Stimulated activated CD4-positive, alpha-beta T cell treated with anti-CD3 and anti-CD28 coated beads, Interleukin-15, amount 100 ng/mL, for 48 hours (primary cell): ENCODE data around the gene MTNR1B.

Source experiments
- DNase-seq, 2 donors: peaks; one replicate each; pipeline ENCODE4 v3.0.0-alpha.2; 2020; ENCODE audit warnings: low read depth in 2 of 2

The MTNR1B gene

DNA sequence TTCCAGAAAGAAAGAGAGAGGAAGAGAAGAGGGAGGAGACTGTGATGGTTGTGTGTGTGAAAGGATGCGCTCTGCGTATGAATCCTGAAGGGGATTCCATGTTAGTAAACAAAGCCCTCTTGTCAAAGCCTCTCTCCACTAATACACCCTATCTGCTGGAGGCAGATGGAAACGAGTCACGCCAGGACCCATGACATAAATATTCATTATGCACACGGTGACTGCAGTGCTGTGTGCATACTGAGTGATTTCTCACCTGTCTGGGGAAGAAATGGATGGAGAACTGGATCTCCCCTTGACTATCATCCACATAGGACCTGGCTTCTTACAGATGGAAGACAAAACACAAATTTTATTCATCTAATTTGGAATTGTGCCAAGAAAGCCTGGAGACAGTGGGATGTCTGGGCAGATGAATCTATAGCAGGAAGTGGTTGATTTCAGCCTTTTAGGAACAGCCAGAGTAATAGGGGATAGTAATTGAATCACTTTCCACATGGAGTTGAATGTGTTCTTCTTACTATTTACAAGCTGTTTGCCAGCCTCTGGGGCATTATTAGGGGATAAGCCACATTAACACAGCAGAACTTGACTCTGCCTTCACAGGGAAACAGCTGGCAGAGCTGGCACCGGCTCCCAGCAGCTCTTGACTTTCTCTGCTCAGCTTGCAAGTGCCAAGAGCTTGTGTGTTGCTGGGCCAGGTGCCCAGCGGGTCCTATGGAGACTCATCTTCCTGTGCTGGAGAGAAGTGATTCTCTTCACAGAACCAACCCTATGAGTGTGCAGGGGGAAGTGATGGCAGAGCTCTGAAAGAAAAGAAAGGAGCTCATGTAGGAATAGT lies 9.0 kb downstream of the MTNR1B start:
- no peak for DNase-seq

DNA sequence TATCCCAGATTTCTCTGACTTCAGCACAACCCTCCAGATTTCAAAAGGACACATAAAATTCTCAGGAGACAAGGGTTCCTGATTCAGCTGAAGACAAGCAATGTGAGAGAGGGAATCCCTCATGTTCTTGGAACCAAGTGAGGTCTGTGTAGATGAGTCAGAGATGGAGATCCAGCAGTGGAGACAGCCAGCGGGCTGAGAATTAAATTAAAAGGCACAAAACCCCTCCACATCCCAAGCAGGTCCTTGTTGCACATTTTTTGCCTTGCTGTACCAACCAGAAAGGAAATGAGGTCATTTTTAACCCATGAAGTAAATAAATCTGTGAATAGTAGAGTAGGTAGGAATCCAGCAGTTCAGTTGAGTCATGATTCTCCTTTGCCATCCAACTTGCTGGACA lies 9.7 kb downstream of the MTNR1B start:
- no peak for DNase-seq

DNA sequence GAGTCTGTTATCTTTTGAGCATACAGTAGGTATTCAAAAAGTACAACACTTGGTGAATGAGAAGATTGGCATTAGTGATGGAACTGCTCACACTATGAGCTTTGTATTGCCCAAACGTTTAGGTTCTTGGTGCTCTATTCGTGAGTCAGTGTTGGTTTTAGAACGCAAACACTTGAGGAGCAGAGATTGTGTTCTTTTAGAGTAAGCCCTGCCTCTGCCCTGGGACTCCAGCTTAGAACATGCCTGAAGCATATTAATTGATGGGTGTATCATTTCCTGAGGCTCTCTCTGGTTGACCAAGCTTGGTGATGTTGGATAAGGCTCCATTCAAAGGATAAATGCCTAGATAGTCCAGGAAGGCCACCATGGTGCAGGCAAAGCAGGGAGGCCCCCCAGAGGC lies 10.9 kb downstream of the MTNR1B start:
- no peak for DNase-seq

DNA sequence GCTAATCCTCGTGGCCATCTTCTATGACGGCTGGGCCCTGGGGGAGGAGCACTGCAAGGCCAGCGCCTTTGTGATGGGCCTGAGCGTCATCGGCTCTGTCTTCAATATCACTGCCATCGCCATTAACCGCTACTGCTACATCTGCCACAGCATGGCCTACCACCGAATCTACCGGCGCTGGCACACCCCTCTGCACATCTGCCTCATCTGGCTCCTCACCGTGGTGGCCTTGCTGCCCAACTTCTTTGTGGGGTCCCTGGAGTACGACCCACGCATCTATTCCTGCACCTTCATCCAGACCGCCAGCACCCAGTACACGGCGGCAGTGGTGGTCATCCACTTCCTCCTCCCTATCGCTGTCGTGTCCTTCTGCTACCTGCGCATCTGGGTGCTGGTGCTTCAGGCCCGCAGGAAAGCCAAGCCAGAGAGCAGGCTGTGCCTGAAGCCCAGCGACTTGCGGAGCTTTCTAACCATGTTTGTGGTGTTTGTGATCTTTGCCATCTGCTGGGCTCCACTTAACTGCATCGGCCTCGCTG lies 12.1 kb downstream of the MTNR1B start:
- no peak for DNase-seq

DNA sequence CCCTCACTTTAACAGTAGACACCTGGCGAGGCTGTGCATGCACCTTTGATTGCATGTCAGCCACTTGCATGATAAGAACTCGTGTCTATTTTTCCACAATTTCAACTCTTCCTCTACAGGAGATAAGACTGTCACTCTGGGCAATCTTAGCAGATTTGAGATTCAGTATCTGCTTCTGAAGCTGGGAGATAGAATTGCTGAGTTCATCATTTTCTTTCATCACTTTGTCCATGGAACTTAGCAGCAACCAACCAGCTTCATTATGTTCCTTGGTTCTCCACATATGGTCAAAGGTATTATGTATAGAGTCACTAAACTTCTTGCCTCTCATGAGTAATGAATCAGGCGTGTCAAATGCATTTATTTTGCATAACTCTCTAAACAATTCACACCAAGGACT lies 17.1 kb downstream of the MTNR1B start:
- no peak for DNase-seq

DNA sequence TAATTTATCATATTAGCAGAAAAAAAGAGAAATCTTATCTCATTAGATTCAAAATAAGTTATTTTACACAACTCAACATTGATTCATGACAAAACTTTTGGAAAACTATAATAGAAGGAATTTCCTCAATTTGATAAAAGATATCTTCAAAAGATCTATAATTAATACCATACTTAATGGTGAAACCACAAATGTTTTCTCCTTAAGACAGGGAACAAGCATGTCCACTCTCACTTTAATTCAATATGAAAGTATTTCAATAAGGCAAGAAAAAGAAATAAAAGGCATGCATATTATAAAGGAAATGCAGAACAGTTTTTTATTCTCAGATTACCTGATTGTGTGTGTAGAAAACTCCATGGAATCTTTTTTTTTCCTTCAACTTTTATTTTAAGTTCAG lies 23.6 kb downstream of the MTNR1B start:
- DNase-seq: no peak

DNA sequence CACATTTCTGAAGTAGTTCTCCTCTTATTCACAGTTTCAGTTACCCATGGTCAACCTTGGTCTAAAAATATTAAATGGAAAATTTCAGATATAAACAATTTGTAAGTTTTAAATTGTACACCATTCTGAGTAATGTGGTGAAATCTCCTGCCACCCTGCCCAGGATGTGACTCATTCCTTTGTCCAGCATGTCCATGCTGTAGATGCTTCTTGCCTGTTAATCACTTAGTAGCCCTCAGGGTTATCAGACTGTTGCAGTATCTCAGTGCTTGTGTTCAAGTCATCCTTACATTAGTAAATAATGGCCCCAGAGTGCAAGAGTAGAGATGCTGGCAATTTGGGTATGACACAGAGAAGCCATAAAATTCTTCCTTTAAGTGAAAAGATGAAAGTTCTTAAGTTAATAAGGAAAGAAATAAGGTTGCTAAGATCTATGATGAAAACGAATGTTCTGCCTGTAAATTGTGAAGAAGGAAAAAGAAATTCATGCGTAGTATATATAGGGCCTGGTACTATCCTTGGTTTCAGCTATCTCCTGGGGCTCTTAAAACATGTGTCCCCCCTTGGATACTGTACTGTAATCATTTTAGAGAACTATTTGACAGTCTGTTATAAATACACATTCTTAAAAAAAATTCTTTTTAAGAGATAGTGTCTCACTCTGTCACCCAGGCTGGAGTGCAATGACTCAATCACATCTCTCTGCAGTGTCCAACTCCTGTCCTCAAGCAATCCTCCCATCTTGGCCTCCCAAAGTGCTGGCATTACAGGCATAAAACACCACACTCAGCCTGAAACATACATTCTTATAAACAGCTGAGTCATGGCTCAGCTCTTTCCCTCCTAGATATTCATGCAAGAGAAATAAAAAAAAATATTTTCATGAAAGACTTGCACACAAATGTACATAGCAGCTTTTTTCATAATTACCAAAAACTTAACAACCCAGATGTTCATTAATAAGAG lies 31.3 kb downstream of the MTNR1B start:
- no peak for DNase-seq

DNA sequence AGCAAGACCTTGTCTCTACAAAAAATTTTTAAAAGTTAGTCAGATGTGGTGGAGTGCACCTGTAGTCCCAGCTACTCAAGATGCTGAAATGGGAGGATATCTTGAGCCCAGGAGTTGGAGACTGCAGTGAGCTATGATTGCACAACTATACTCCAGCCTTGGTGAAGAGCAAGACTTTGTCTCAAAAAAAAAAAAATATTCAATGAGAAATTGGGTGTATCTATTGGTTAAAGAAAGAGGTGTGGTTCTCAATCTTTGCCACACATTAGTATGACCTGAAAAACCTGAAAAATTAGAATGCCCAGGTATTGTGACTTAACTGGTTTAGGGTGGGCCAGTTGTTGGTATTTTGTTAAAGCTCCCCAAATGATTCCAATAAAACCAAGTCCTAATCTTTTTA lies 32.4 kb downstream of the MTNR1B start:
- no peak for DNase-seq

DNA sequence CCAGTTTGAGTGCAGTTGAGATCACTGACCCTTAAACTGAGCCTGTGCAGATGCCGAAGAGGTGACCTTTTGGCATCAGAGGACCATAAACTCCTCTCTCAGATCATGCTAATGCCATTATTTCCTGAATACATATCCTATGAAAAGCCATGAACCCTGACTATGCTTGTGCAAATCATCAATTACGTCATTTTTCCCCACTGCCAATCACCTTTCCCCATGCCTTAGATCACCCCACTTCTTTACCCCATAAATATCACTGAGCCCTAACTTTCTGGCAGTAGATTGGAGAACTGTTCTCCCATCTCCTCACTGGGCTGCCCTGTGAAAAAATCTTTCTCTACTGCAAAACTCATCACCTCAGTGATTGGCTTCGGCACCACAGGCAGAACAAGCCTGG lies 32.9 kb downstream of the MTNR1B start:
- no peak for DNase-seq

DNA sequence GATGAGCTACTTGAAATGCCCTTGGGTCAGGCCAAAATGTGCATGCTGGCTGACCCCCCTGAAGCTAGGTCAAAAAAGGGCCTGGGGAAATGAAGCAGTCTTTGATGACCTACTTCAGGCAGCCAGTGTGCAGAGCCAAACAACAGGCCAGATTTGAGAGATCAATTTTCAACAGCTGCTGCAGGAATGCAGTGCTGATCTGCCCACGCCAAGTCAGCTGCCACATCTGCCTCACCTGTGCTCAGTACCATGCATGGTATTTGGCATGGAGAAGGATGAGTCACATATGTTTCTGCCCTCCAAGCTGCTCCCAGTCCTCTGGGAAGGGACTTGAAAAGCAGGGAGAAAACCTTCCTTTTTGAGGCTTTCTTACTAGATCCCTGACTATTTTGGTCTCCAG lies 35.8 kb downstream of the MTNR1B start:
- DNase-seq: no peak

DNA sequence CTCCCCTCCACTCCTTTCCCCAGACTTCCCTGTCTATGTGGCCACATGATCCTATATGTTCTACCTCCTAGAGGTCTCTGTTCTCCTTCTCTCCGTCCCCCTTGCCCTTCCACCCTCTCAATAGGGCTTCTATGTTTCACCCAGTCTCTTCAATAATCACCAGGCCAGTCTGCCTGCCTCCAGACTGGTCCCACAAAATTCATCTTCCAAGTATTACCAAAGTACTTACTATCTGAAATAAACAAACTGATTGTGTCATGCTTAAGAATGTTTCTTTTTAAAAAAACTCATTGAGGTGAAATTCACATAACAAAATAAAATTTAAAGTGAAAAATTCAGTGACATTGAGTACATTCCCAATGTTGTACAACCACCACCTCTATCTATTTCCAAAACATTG lies 44.2 kb downstream of the MTNR1B start:
- DNase-seq: no peak

DNA sequence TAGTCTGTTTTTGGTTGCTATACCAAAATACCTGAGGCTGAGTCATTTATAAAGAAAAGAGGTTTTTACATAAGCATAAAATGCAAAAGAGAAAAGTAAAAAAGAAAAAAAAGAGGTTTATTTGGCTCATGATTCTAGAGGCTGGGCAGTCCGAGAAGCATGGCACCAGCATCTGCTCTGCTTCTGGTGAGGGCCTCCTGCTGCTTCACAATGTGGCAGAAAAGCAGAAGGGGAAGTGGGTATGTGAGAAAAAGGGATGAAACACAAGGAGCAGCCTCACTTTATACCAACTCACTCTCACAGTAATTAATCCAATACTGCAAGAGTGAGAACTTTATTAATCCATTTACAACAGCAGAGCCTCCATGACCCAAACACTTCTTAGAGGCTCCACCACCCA lies 47.1 kb downstream of the MTNR1B start:
- no peak for DNase-seq

DNA sequence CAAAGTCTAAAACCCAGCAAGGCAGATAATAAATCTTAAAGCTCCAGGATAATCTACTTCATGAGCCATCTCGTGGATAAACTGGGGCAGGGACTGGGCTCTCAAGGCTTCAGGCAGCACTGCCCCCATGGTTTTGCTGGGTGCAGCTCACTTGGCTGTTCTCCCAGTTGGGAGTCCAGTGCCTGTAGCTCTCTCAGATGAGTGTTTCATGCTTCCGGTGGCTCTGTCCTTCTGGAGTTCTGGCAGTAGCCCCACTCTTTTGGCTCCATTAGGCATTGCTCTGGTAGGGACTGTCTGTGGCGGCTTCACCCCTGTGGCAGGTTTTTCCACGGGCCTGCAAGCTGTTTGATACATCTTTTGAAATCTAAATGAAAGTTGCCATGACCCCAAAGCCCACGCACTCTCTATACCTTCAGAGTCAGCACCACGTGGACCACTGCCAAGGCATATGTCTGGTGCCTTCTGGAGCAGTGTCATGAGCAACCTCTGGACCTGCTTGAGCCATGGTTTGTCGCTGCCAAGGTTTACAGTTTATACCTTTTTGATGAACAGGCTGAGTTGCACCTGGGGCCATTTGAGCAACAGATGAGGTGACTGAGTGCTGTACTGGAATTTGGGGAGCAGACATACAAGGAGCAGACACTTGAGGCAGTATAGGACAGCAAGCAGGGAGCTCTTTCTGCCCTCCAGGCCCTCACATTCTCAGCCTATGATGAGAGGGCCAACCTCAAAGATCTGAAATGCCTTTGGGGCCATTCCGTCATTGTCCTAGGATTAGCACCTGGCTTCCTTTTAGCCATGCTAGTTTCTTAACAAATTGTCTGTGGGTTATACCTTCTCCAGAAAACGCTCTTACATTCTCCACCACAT lies 48.6 kb downstream of the MTNR1B start:
- no peak for DNase-seq

DNA sequence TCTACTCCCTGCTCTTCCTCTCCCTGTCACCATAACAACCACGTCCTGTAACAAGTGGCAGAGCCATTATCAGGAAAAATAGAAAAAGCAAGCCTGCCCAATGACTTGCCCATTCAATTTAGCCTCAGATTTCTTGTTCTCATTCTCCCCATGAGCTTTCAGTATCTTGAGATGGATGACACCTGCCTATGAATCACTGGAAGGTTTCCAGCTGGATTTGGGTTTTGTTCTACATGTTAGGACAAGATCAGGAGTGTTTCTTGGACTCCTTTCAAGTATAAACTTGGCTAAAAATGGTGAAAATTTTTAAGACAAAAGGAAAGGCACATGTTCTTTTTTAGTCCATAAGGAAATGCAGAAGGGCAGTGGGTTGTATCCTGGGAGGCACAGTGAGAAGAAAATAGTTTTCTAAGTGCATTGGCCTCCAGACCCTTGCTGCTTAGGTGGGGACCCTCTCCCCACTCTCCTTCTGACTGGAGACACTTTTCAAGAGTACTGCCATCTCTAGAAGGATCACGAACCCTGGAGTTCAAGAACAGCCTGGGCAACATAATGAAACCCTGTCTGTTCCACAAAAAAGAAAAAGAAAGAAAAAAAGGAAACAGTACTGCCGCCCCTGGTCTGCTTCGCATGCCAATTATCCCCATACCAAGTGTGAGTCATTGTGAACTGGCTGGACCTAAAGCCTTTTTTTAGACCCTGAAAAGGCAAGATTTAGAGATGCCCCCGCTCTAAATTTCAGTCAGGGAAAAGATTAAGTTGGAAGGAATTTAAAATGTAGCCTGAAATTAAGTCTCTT lies 51.0 kb downstream of the MTNR1B start:
- DNase-seq: no peak

DNA sequence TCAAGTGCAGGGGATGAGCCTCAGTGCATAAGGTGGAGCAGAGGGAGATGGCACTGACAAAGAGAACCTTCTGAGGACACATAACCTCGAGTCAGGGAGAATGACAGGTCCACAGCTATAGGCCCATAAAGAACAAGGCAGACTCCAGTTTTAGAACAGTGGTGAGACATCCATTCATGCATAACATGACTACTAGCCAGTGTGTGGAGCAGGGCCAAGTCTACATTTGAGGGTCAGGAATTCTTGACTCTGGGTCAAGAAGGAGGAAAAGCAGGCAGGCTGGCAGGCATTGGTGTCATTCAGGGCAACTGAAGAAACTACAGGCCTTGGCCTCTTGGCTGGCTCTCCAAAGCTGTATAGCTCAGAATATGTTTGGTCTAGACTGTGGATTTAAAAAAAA lies 54.9 kb downstream of the MTNR1B start:
- no peak for DNase-seq

DNA sequence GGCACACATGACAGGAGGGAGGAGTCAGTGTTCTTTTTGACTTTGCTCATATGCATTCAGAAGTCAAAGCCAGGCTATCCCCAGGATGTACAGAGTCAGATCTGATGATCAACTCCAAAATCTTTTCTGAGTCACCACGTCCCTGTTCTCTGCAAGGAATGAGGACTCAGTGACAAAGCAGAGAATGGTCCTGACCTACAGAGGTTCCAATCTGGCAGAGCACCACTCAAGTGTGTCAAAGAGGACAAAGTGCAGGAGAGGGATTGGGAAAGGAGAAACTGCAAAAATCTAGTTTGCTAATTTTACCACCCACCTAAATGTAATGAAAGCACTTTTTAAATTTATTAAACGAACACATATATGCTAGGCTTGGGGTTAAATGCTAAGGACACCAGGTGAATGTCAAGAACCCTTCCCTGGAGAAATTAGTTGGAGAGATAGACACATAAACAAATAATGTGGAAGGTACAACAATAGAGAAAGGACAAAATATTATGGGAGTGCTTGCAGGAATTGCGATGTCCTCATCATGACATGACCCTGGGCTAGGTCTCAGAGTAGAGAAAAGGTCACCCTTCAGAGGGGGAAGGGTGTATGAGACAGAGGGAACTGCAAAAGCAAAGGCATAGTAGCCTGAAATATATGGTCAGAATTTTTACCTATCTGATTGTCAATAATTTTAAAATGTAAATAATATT lies 56.3 kb downstream of the MTNR1B start:
- no peak for DNase-seq

DNA sequence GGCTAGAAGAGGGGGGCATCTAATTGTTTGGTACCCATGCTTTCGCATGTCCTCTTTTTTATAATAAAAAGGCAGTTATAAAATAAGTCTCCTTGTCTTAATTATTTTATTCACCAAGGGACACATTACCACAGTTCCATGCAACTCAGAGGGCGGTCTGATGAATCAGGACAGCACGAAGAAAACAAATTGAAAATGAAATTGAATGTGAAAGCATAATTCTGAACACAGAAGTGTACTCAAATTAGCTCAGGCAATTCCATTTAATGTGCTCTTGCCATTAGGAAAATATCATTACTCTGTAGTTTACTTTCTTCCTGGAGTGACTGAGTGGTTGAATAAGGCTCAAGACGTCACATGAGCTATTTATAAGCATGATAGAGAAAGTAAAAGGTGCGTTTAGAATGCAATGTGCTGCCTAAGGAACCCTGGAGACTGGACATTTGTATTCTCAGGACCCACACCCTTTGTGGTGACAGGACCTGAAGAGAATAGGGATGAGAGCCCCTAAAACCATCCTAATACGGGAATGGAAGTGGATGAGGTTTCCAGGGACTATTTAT lies 59.6 kb downstream of the MTNR1B start:
- no peak for DNase-seq

DNA sequence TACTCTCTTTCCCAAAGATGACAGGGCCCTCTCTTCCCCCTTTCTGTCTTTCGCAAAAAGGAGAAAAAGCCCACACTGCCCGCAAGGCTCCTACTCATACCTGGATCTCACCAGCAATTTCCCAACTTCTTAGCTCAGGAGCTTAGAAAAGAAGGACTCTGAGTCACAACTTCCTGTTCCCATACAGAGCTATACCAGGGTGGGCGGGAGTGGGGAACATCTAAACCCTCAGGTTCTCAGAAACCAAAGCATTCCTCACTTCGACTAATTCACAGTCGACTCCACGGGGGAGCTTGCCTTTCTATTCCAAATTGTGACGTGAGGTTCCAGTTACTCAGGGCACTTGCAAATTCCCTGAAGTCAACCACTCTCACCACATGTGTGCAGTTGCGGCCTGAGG lies 61.9 kb downstream of the MTNR1B start:
- DNase-seq: no peak
